Inferior parietal cortex (tissue), 1 donor: ENCODE data around the gene THEM4.

Experiments used
- DNase-seq: peaks from one replicate; pipeline ENCODE4 v3.0.0-alpha.2; 2016; ENCODE audit errors: extremely low spot score

Gene THEM4

DNA sequence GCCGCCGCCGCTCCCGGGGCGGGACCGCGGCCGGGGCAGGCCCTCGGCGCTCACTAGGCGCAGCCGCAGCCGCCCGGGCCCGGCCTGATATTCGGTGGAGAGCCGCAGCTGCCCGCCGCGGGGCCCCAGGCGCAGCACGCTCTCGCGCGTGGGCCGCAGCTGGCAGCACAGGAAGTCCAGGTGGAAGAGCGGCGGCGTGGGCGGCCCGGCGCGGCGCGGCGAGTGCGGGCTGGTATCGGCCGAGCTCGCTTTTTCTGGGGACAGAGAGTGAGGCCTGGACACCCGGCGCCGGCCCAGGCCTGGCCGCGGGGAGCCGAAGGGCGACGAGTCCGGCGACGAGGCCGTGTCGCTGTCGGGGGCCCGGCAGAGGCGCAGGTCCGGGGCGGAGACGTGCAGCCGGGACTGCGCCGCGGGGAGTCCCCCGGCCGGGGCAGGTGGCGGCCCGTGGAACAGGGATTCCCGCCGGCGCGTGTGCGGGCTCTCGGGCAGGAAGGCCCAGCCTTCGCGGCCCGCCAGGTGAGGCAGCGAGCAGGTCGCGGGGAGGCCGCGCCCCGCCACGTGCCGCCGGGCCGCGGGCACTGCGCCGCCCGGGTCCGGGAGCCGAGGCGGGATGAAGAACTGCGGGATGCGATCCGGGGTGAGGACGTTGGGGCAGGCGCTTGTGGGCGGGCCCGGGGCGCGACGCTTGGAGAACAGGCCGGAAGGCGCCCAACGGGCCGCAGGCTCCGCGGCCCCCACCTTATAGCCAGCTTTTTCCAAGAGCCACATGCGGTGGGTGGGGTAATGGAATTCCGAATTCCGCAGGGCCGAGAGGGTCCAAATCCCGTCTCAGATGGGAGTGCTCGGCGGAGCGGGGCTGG, 70.9 kb downstream of the THEM4 start:
- DNase-seq, result no peak

- DNase-seq, result no peak
Observed at GRCh38 chr1:151837884-151838221, 71.5 kb downstream of the THEM4 start.

DNA sequence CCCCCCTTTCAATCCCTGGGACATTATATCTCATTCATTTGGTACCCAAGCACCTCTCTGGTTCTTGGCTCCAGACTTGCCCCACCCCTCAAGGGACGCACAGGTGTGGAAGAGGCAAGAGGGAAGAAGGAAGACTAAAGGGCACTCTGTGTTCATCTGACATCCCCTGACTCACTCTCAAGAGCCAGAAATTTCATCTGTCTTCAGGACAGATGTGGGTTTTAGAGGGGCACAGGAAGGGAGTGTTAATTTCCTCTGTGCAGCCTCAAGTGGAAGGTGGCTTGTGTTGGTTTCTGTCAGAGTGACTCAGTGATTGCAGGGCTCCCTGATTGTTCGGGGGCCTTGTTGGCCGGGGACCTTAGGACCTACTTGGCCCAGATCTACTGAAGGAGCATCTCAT, 72.1 kb downstream of the THEM4 start:
- no peak for DNase-seq

- DNase-seq, result no peak
Observed at GRCh38 chr1:151835596-151835995, 73.7 kb downstream of the THEM4 start.

DNA sequence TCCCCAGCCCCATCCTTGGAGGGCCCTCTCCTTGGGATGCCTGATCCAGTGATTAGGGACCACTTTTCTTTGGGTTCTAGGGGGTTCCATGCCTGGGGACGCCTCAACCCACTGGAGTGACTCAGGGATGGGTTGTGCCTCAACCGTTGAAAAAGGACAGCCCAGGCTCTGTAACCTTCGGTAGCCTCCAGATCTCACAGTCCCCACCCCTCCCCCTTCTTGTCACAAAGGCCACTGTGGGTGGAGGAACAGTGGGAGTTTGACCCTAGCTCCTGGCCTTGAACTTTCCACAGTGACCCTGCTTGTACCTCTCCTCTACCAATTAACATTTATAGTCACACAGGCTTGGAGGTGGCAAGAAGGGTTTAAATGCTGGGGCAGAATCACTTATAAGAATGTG, 75.1 kb downstream of the THEM4 start:
- DNase-seq, result no peak

GRCh38 chr1:151833172-151833900, 76.0 kb downstream of the THEM4 start:
- no peak for DNase-seq

DNA sequence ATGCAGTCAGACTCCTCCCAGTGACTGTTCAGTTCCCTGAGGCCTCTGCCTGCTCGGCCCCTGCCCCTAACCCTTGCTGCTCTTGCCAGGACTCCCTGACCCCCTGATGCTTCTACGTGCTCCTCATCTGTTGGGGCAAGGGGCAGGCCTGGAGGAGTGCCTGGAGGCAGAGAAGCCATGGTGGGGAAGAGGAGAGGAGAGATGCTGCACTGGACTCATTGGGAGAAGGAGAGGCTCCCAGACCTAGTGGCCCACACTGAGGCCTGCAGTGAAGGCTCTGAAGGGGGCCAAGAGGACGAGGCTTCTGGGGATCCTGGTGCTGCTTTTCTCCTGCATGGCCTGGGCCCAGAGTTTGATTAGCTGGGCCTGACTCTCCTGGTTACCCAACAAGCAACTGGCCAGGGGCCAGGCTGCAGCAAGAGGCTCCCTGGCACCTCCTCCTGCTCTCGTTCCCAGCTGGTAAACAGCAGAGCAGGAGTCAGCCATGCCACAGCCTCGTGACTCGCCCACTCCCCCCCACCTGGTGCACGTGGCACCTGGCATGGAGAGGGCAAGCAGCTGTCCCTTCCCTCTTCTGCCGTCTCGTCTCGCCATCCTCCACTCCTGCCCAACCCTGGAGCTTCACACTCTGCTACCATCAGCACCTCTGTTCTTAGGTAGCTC, 76.9 kb downstream of the THEM4 start:
- DNase-seq, result no peak

GRCh38 chr1:151831605-151832004, 77.7 kb downstream of the THEM4 start, which contains the start of gene RORC:
Gene RORC (minus strand): TSS chr1:151831802. CDS start chr1:151831764, 38 bp downstream.
- no peak for DNase-seq

DNA sequence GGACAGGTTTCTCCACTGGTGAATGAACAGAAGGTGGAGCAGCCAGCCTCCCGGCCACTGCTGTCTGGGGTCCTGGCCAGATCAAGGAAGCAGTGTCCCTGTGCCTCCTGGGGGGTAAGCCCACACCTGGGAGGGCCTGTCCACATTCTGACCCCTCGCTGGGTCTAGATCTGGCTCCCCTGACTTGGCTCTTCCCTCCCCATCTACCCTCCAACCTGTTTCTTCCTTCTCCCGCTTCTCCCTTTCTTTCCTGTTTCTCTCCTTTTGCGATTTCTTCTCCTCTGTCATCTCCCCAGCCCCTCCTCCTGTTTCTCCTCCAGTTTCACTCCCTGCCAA, 78.1 kb downstream of the THEM4 start:
- no peak for DNase-seq

GRCh38 chr1:151830055-151830454, 79.3 kb downstream of the THEM4 start:
- no peak for DNase-seq

GRCh38 chr1:151829352-151830046, 79.8 kb downstream of the THEM4 start:
- DNase-seq, result no peak

DNA sequence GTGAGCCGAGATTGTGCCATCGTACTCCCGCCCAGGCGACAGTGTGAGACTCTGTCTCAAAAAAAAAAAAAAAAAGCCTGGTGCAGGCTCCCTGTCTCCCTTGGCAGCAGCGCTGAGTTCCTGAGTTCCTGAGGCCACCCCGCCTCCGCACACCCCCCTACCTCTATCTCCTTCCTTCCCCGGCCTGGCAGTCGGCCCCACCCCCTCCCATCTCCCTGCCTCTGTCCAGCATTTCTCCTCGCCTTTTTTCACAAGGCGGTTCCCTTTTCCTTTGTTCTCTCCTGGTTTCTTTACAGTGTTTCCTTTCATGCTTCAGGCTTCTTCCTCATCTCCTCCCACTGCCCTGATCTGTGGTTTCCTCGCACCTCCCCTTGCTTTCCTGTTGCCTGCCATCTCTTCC, 80.4 kb downstream of the THEM4 start:
- DNase-seq, result no peak

- DNase-seq, result no peak
Observed at GRCh38 chr1:151827853-151828252, 81.5 kb downstream of the THEM4 start.

DNA sequence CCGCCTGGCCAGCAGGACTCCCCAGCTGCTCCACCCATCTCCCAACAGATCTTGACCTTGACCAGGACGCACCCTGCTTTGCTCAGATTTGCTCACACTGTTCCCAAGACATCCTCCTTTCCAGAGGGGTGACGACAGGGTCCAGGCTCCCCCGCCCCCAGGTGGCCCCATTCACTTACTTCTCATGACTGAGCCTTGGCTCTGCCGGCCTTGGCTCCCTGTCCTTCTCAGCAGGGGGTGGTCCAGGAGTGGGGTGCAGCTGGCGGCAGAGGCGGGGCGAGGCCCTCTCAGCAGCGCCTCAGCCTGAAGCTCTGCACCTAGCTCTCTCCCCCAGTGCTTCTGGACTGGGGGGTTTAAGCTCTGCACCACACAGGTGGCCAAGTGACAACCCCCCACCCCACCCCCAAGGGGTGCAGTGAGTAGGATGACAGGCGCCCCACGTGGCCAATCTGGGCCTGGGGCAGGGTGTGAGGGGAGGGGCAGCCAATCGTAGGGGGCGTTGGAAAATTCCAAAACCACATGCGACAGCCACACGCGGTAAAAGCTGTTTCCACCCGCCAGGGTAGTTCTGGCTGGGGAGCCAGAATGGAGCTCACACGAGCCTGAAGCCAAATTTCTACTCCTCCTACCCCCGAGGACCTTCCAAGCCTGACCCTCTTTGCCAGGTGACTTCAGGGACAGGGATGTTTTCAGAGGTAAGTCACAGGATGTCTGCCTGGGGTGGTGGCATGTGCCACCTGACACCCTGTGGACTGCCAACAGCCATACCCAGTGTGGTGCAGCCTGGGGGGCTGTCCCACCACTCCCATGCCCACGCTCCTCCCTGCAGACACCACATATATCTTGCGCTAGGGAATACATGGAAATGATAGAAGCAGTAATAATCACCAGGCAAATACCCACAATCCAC, 83.3 kb downstream of the THEM4 start:
- DNase-seq, result no peak

GRCh38 chr1:151825204-151825603, 84.1 kb downstream of the THEM4 start:
- no peak for DNase-seq
